ENCODE data around the gene ANKS1B.
A peak's percentile ranks its signal among the peaks of the same experiment; 100 is the strongest.
"Not testable (repeated sequence)": the region's sequence is repeated elsewhere in the genome, so short reads cannot be mapped to it uniquely, and the experiment has no call there.

ANKS1B gene

DNA sequence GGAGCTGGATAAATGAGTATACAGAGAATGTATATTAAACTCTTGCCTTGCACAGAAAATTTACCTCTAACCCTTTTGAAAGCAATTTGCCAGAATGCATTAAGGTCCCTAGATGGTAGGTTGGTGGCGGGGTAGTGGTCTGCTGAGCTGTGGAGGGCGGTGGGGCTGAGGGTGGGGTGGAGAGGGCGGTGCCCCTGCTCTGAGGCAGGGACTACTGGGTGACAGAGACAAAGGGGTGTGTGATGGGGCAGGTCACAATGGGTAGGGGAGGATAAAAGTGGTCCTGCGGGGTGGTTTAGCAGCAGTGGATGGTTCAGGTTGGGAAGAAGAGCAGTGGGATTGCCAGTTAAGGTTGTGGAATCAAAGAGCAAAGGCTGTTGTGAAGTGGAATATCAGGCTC lies 337.3 kb downstream of the ANKS1B start, which contains the start of gene GARIN6:
Gene GARIN6, plus strand, starts transcription at position 301 of the 400 bp plus-strand sequence. CDS start 422 bp downstream, outside the sequence.
- DNase-seq, result no peak
- intact Hi-C loops (cut with DNase I), result no loop called here

DNA sequence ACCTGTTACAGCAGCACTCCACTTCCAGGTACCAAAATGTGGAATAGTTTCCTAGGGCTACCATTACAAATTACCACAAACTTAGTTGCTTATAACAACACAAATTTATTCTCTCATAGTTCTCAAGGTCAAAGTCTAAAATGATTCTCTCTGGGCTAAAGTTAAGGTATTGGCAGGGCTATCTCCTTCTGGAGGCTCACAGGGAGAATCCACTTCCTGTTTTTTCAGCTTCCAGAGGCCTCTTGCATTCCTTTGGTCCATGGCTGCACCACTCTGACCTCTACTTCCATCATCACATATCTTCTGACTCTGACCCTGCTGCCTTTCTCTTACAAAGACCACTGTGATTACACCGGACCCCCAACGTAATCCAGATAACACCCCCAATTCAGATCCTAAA lies 340.1 kb downstream of the ANKS1B start:
- no peak for DNase-seq

DNA sequence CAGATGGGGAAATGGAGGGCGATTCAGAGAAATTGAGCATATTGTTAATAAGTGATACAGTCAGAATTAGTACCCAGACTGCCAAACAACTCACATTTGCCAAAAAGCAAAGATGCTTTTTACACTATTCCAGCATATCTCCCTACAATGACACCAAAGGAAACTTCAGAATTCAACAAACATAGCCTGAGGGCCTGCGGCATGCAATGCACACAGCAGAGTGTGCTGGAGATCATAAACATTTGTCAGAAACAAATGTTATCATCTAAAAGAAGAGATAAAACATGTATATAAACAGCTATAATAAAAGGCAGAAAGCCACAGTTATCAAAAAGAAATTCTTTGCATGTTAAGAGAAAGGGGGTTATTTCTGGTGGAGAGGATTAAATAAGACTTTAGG lies 357.3 kb downstream of the ANKS1B start:
- intact Hi-C loops (cut with DNase I), result no loop called here
- no peak for DNase-seq

More for the DNA sequence above, 340.1 kb downstream of the ANKS1B start:
- intact Hi-C loops (cut with DNase I), result no loop called here

DNA sequence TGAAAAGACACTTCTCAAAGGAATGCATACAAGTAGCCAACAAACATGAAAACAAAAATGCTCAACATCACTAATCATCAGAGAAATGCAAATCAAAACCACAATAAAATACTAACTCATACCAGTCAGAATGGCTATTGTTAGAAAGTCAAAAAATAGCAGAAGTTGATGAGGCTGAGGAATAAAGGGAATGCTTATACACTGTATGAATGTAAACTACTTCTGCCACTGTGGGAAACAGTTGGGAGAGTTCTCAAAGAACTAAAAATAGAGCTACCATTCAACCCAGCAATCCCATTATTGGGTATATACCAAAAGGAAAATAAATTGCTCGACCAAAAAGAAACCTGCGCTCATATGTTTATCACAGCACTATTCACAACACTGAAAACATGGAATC lies 360.1 kb downstream of the ANKS1B start:
- DNase-seq; intact Hi-C loops (cut with DNase I): not testable (repeated sequence)

DNA sequence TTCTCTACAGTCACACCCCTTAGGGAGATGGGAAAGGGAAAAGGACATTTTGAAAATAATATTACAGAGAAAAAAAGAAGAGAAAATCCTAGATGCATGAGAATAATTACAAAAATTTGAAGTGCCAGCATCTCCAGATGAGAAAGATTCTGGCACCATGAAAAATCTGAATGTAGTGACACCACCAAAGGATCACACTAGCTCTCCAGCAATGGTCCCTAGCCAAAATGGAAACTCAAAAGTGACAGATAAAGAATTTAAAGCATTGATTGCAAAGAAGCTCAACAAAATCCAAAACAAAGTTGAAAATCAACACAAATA lies 364.6 kb downstream of the ANKS1B start:
- intact Hi-C loops (cut with DNase I), result no loop called here
- no peak for DNase-seq

DNA sequence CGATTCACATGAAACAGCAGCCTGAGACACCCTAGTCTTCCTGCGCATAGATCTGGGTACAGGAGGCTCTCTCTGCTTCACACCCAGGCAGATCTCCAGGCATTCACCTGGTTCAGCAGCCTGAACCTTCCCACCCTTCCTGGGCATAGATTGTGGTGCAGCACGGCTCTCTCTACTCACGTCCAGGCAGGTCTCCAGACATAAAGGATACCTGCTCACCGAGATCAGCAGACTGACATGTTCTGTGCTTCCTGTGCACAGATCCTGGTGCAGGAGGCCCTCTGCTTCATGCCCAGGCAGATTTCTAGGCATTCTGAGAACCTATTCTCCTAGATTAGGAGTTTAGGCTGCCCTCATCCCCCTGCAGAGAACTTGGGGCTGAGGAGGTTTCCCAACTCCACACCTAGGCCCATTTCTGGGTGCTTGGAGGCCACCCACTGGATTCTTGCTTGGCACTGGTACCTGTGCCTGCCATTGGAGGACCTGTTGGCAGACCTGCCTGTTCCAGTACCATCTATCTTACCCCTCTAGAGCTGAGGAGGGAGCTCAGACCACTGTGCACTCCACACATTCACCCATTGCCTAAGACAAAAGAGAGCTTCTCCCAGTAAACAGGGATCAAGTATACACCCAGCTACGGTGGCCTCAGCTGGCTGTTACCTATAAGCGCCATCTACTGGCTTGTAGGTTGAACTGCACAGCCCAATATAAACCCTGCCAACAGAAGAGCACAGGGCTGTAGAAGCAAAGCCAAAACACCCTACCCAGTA lies 365.2 kb downstream of the ANKS1B start:
- intact Hi-C loops (cut with DNase I), result no loop called here
- DNase-seq, result peak in 16 of 42 donors; percentile 3 to 48 (median 16)

DNA sequence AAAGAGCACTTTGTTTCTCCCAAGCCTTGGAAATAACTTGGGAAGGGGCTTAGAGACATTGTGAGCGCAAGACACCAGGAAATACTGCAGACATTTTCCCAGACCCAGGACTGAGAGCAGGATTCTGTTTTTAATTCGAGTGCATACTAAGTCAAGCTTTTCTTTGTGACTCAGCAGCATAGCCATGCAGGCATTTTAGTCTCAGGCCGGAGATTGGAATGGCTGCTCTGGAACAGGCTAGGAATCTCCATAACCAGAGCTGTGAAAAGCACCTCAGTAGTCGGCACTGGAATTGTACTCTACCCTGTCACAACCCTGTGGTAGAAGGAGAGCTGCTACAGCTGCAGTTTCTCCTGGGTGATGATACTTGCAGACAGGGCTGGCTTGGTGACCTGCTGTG lies 366.1 kb downstream of the ANKS1B start:
- intact Hi-C loops (cut with DNase I), result no loop called here
- DNase-seq, result no peak

DNA sequence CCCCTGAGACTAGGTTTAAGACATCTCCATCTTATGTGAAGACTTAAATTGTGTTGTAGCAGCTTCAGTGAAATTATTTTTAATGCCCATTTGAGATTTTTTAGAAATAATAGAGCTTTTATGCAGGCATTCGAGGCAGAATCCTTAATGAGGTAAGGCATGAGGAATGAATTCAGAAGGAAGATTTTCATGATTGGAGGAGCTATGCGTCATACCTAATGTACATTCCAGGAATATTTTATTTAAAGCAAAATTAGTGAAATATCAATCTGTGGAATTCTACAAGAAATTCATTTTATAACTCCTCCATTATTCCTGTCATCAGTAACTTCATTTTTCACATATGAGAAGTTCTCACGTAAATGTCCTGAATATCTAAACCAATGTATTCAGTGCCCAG lies 373.1 kb downstream of the ANKS1B start:
- intact Hi-C loops (cut with DNase I), result no loop called here
- no peak for DNase-seq

DNA sequence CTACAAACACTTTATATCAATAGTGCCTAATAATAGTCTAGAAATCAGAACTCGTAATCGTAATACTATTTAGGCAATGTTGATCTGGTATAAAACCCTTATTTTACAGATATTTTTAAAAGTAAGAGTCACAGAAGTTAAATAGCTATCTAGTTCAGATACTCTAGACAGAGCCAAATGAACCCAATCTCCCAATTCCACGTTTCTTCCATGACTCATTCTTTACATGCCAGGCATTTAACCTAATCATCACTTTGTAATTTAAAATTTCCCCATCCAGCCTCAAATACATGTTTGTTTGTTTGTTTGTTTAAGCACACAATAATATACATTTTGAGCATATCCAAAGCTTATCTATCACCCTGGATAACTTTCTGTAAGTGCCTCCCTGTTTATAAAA lies 373.6 kb downstream of the ANKS1B start:
- DNase-seq, result no peak
- intact Hi-C loops (cut with DNase I), result no loop called here

DNA sequence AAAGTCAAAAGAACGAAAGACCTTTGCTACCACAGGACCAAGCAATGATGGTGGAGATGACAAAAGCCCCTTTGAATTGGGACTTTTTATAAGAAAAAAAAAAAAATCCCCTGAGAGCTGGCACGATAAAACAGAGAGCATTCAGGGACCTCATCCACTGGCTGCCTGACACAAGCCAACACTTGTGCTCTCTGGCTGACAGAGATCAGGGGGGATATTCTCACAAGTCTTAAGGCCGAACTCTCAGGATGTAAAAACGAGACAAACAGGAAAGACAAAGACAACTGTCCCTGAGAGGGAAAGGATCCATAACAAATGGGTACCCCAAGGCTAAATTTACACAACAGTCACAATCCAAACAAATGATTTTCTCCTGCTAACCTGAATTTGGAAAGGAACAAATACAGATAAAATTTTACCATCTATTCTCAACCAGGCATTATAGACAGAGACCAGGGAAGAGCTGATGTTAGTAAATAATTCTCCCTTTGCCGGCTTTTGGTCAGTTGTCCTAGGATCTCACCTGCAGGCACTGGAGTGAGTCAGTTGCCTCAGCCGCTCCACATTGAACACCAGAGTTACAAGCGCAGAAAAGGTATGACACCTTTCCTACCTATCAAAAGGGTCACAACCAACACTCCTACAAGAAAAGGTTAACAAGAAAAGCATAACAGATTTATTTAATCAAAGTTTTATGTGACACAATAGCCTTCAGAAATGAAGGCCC lies 375.1 kb downstream of the ANKS1B start:
- no peak for DNase-seq
- intact Hi-C loops (cut with DNase I), result no loop called here

DNA sequence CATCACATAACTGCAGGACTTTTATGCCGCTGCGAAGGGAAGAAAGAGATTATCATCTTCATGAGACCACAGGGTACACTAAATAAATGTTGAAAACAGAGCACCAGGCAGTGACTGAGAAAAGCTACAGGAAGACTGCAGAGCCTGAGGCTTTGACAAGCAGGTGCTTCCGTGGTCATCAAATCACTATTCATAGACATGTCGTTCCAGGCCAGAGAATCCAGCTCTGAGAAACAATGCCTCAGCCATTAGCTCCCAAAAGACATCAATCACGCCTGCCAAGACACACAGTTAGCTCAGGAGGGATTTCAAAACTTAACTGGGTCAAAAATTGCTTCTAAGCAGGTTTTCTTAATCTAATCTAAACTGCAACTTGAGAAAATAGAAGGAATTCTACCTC lies 384.3 kb downstream of the ANKS1B start:
- intact Hi-C loops (cut with DNase I), result no loop called here
- DNase-seq, result peak in 1 of 42 donors; percentile 9

DNA sequence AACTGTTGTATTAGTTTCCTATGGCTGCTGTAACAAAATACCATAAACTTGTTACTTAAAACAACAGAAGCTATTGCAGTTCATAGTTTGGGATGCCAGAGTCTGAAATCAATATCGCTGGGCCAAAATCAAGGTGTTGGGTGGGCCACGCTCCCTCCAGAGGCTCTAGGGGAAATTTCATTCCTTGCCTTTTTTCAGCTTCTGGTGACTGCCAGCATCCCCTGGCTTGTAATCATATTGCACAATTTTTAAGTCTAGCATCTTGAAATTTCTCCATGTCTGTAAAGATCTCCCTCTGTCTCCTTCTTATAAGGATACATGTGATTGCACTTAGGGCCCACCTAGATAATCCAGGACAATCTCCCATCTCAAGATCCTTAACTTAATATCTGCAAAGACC lies 386.0 kb downstream of the ANKS1B start:
- intact Hi-C loops (cut with DNase I), result no loop called here
- DNase-seq, result no peak

DNA sequence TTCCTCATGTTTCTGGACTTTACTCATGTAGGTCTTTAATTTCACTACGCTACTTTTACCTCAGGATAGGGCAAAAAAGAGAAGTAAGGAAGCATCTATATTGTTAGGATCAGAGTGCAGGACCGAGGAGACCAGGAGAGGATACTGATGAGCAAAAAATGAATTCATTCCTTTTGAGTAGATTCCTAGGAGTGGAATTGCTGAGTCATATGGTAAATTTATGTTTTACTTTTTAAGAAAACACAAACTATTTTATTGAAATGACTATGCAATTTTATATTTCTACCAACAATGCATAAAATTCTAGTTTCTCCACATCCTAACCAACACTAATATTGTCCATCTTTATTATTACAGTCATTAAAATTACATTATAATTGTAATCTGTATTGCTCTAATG lies 388.0 kb downstream of the ANKS1B start:
- DNase-seq, result no peak
- intact Hi-C loops (cut with DNase I), result no loop called here

DNA sequence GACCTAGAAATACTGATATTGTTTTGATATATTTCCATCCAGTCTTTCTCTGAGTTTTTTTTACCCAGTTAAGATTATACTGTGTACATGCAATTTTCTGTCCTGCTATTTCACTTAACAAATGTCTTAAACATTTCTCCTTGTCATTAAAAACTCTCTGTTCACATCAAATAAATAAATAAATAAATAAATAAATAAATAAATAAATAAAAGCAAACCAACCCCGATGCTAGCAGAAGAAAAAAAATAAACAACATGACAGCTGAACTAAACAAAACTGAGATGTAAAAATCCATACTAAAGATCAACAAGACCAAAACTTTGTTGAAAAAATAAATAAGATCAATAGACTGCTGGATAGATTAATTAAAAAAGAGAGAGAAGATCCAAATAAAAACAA lies 407.6 kb downstream of the ANKS1B start:
- DNase-seq; intact Hi-C loops (cut with DNase I): not testable (repeated sequence)

DNA sequence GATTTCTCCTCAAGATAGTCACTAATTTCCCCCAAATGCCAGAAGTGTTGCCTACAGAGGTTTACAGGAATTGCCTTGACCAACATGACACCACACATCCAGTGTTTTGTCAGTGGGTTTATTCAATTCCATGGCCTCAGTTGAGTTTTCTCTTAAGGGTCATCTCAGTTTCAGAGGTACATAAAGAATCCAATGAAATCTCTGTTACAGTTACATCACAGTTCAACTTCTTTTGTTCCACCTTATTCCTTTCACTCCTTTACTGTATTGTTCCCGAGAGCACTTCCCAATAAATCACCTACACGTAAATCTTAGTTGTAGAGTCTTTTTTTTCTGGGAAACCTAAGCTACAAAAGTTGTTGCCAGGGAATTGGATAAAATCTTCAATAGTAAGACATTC lies 410.8 kb downstream of the ANKS1B start:
- intact Hi-C loops (cut with DNase I), result no loop called here
- no peak for DNase-seq

DNA sequence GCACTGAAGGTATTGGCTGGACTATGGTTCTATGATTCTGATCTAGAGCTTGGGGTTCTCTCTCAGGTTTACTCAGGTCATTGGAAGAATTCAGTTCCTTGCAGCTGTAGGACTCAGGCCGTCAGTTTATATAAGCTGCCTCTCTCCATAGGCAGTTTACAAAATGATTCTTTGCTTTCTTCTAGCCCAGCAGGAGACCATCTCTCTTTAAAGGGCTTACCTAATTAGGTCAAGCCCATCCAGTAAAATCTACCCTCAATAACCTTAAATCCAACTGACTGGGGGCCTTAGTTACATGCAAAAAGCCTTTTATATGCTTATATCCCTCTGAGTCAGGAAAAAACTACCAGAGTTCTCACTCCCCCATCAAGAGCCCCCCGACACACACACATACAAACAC lies 417.7 kb downstream of the ANKS1B start:
- DNase-seq, result no peak
- intact Hi-C loops (cut with DNase I), result no loop called here

DNA sequence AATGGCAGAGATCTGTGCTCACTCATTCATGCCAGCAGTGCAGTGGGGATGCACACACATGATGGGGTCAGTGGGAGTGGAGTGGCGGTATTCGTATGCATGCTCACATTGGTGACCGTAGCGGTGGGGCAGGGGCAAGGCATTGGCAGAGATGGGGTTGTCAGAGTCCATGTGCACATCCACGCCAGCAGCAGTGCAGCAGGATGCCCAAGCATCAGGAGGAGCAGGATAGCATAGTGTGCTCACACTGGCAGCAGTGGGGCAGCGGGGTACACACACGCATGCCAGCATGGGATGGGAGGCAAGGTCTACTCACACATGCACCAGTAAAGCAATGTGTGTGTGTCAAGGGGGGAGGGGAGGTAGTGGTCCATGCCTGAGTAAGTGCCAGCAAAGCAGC lies 426.6 kb downstream of the ANKS1B start:
- DNase-seq, result peak in 1 of 42 donors; percentile 15

DNA sequence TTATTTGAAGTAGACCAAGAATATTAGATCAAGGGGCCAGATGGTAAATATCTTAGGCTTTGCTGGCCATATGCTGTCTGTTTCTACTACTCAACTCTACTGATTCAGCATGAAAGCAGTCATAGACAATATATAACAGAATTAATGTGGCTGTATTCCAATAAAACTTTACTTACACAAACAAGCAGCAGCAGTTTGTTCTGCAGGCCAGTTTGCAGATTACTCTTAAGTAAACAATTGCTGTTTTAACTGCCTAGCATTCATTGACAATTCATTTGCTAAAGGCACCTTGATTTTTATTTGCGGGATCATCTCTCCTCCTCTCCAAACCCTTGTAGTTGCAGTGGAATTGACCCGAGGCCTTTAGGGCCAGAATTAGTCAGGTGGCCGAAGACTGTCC lies 431.3 kb downstream of the ANKS1B start:
- intact Hi-C loops (cut with DNase I), result no loop called here
- no peak for DNase-seq

More for the DNA sequence above, 426.6 kb downstream of the ANKS1B start:
- intact Hi-C loops (cut with DNase I), result no loop called here

DNA sequence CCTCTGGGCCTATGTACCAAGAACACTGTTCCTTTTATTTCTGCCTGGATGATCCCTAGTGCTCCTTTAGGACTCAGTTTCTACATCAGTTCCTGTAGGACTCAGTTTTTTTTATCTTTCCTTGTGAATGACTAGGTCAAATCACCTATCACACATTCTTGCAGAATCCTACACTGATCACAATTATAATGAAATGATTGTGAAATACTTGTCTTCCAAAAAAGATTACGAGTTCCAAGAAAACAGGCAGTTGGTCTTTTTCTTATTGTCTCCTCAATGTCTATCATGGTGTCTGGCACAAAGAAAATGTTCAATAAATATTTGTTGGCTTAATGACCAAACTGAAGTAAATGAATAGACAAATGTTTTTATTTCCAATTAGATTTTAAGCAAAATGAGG lies 432.7 kb downstream of the ANKS1B start:
- intact Hi-C loops (cut with DNase I), result no loop called here
- no peak for DNase-seq

DNA sequence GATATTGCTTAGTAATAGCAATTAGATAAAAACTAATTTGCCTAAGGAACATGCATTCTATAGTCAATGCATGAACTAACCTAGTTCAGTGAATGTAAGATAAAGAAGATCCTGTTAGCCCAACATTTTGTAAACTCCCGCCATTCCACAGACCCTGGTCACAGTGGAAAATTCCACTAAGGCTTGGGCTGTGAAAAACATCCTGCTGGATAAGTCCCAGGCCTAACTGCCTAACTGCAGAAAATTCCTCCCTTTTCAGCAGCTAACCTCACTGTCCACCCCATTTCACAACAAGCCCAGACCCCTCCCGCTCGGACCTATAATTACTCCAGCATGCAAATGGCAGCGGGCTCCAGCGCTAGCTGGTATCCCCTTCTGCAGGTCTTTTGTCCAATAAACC lies 435.1 kb downstream of the ANKS1B start:
- intact Hi-C loops (cut with DNase I), result no loop called here
- no peak for DNase-seq

DNA sequence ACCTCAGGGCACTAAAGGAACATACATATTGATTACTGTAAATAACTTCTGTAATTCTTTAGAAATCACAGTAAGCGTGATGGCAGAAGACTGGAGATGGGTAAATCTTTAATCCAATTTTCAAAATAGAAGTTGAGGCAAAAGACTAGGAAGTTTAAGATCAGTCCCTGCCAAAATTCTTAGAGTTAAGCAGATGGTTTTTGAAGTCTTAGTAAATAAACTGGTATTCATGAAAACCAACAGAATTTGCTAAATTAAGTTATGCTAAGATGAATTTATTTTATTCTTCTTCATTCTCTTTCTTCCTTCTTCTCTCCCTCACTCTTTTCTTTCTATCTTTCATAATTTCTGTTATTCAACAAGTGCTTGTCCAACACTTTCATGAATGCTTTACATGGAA lies 435.5 kb downstream of the ANKS1B start:
- DNase-seq, result no peak
- intact Hi-C loops (cut with DNase I), result no loop called here

All from head of caudate nucleus (tissue), 42 donors.